ENCODE data around the gene BTRC. TPM values are rescaled to one million over a fixed set of nuclear protein-coding genes. Genes with fewer than 3 reads are reported as not detected.

Gene BTRC
- total RNA-seq, 2 donors from 2014 or later: 8.8 to 9.9 TPM

GRCh38 chr10:101458869-101459268 lies 104.9 kb downstream of the BTRC start:
- no peak for DNase-seq
- 86 to 91% methylated on average over 1 of the region's 1 CpG for WGBS, 2 donors
- no peaks in the 10 kb centered on the region for H3K27me3 ChIP-seq
- H3K4me1 ChIP-seq: no peaks in the 10 kb centered on the region
- TF ChIP-seq CTCF (IDR thresholded peaks at IDR 0.05) (no peak), POLR2A (IDR thresholded peaks at IDR 0.05) (no peak)
- no peak overlapping the region for H3K4me3 ChIP-seq
- no peak for ATAC-seq
- no peaks in the 10 kb centered on the region for H3K9me3 ChIP-seq
- intact Hi-C loops (cut with DNase I): no loop called here
- H3K27ac ChIP-seq: no peak overlapping the region
- H3K36me3 ChIP-seq (replicated peaks in 1 of 2; ENCODE audit: insufficient read depth in 1 of 2, low read depth in 2 of 2): no peaks in the 10 kb centered on the region

GRCh38 chr10:101464082-101464481 lies 110.1 kb downstream of the BTRC start:
- H3K27ac ChIP-seq: no peak overlapping the region

GRCh38 chr10:101464599-101464998 lies 110.6 kb downstream of the BTRC start:
- no peak for TF ChIP-seq CTCF (IDR thresholded peaks at IDR 0.05)
- no peak for TF ChIP-seq POLR2A (IDR thresholded peaks at IDR 0.05)
- H3K27me3 ChIP-seq: no peaks in the 10 kb centered on the region
- no peak overlapping the region for H3K4me3 ChIP-seq
- intact Hi-C loops (cut with DNase I): loop anchor here (10.0 kb wide), 1 partner anchor 250 kb away; no protein-coding TSS in a partner anchor
- DNase-seq (no peak), ATAC-seq (no peak)
- H3K9me3 ChIP-seq: no peaks in the 10 kb centered on the region
- no peaks in the 10 kb centered on the region for H3K36me3 ChIP-seq (replicated peaks in 1 of 2; ENCODE audit: insufficient read depth in 1 of 2, low read depth in 2 of 2)
- 60 to 83% methylated on average over 2 of the region's 2 CpGs for WGBS, 2 donors
- no peaks in the 10 kb centered on the region for H3K4me1 ChIP-seq
- no peak overlapping the region for H3K27ac ChIP-seq

More at GRCh38 chr10:101464082-101464481, 110.1 kb downstream of the BTRC start:
- 83% methylated on average over 4 of the region's 4 CpGs for WGBS, 2 donors
- Histone ChIP-seq H3K9me3 (no peaks in the 10 kb centered on the region), H3K36me3 (replicated peaks in 1 of 2; ENCODE audit: insufficient read depth in 1 of 2, low read depth in 2 of 2) (no peaks in the 10 kb centered on the region), H3K27me3 (no peaks in the 10 kb centered on the region), H3K4me3 (no peak overlapping the region), H3K4me1 (no peaks in the 10 kb centered on the region)
- TF ChIP-seq CTCF (IDR thresholded peaks at IDR 0.05) (no peak), POLR2A (IDR thresholded peaks at IDR 0.05) (no peak)
- ATAC-seq (no peak), DNase-seq (no peak)
- intact Hi-C loops (cut with DNase I): loop anchor here (10.0 kb wide), 1 partner anchor 249 kb away; no protein-coding TSS in a partner anchor

- Histone ChIP-seq H3K36me3 (replicated peaks in 1 of 2; ENCODE audit: insufficient read depth in 1 of 2, low read depth in 2 of 2) (no peaks in the 10 kb centered on the region), H3K27ac (no peak overlapping the region), H3K9me3 (no peaks in the 10 kb centered on the region), H3K4me1 (no peaks in the 10 kb centered on the region), H3K27me3 (no peaks in the 10 kb centered on the region), H3K4me3 (no peak overlapping the region)
- no peak for DNase-seq
- no peak for ATAC-seq
- TF ChIP-seq CTCF (IDR thresholded peaks at IDR 0.05): no peak
- no peak for TF ChIP-seq POLR2A (IDR thresholded peaks at IDR 0.05)
- intact Hi-C loops (cut with DNase I): loop anchor here (10.0 kb wide), 1 partner anchor 251 kb away; no protein-coding TSS in a partner anchor
- 72 to 74% methylated on average over 5 of the region's 5 CpGs for WGBS, 2 donors
These were observed 112.3 kb downstream of the BTRC start for GRCh38 chr10:101466016-101466912.

Data from body of pancreas (tissue), 4 donors.